Esophagus squamous epithelium (tissue), 5 donors: ENCODE results near the gene SGMS1. TPM values are rescaled to one million over a fixed set of nuclear protein-coding genes. Genes with fewer than 3 reads are reported as not detected.

ENCODE experiments used
- DNase-seq: peaks from one replicate; lab custom pipeline; 2025; lab: John Stamatoyannopoulos, UW
- H3K27ac ChIP-seq, 4 donors: fragments of 200-600 bp; sonication (generic); one replicate each; pipeline ENCODE4 v1.5.1; 2016 to 2019; ENCODE audit warnings: mild to moderate bottlenecking in 1 of 4
- H3K27me3 ChIP-seq, 4 donors: fragments of 200-600 bp; sonication (generic); 1 replicate in 3 of 4; 2 replicates in 1 of 4; pipeline versions ENCODE4 v1.5.1 to v1.6.0; 2017 to 2021; ENCODE audit warnings: antibody characterized with exemption in 1 of 4
- H3K36me3 ChIP-seq, 3 donors: fragments of 200-600 bp; sonication (generic); one replicate each; pipeline ENCODE4 v1.5.1; 2016 to 2019
- H3K4me1 ChIP-seq, 3 donors: fragments of 200-600 bp; sonication (generic); one replicate each; pipeline ENCODE4 v1.5.1; 2017 to 2019
- H3K4me3 ChIP-seq, 4 donors: fragments of 200-600 bp; sonication (generic); 1 replicate in 3 of 4; 2 replicates in 1 of 4; pipeline ENCODE4 v1.5.1; 2016 to 2019; ENCODE audit warnings: mild to moderate bottlenecking in 2 of 4, moderate library complexity in 1 of 4
- H3K9me3 ChIP-seq, 3 donors: fragments of 200-600 bp; sonication (generic); one replicate each; pipeline ENCODE4 v1.5.1; 2016 to 2019
- CTCF ChIP-seq, 6 experiments: fragments of 450-650 bp in 4 of 6; fragments of 200-600 bp in 2 of 6; sonication (generic) in 2 of 6; IDR thresholded peaks; one replicate each; pipeline ENCODE4 v1.5.1; 2016 to 2019; ENCODE audit warnings: antibody characterized with exemption in 6 of 6, mild to moderate bottlenecking in 4 of 6, moderate library complexity in 4 of 6
- POLR2A ChIP-seq, 4 donors: fragments of 450-650 bp; IDR thresholded peaks; one replicate each; pipeline ENCODE4 v1.6.1; 2017; ENCODE audit warnings: antibody characterized with exemption in 4 of 4, mild to moderate bottlenecking in 4 of 4, moderate library complexity in 3 of 4
- WGBS, 2 donors: methylation state at CpG; one replicate each; pipeline ENCODE4 v1.1.5; 2018; 5-methylcytosine and 5-hydroxymethylcytosine counted together
- intact Hi-C: fragments of 100-400 bp; cut with DNase I; formaldehyde crosslinking; loops from one replicate; pipeline ENCODE4 v1.15.0; 2022
- total RNA-seq, 4 donors: library from RNA; depleted of rRNA; stranded (reverse); fragments of >200 nt; gene quantifications; one replicate each; pipeline ENCODE4 v1.1.0, GENCODE V29; 2016
- donor health status: DM: yes; HTN: yes; CAD: no.

SGMS1 gene
- total RNA-seq, 4 donors from 2014 or later, result 39.4 to 64.1 (median 54.9) TPM

DNA sequence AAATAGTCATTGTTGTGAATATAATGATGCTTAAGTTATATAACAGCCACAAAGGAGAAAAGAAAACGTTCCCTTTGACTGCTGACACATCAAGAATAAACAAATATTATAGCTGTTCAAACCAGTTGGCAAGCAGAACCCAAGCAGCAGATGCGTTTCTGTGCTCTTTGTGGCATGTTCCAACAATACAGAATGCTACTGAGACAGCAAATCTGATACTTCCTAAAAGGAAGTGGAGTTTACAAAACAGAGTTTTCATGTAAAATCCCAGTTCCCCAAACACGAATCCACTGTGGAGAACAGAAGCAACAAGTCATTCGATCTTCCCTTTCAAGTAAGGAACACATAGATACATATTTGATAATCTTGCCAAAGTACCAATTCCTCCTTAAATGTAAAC is 201.5 kb downstream of the SGMS1 start:
- TF ChIP-seq CTCF (IDR thresholded peaks at IDR 0.05) (no peak), POLR2A (IDR thresholded peaks at IDR 0.05) (no peak)
- no peak for DNase-seq
- H3K4me1 ChIP-seq, result peaks cover 6 to 31% (median 7%) of the 10 kb centered on the region in 3 donors
- no peaks in the 10 kb centered on the region for H3K36me3 ChIP-seq
- intact Hi-C loops, result loop anchor here (10.0 kb wide), 1 partner anchor 203 kb away; the partner anchor contains the start of gene SGMS1
- no peaks in the 10 kb centered on the region for H3K27me3 ChIP-seq
- peak overlapping the region in 2 of 4 donors; percentile 9 to 22 for H3K27ac ChIP-seq
- no peaks in the 10 kb centered on the region for H3K9me3 ChIP-seq
- no peak overlapping the region for H3K4me3 ChIP-seq
- 13 to 17% methylated on average over 4 of the region's 4 CpGs for WGBS, 2 donors

DNA sequence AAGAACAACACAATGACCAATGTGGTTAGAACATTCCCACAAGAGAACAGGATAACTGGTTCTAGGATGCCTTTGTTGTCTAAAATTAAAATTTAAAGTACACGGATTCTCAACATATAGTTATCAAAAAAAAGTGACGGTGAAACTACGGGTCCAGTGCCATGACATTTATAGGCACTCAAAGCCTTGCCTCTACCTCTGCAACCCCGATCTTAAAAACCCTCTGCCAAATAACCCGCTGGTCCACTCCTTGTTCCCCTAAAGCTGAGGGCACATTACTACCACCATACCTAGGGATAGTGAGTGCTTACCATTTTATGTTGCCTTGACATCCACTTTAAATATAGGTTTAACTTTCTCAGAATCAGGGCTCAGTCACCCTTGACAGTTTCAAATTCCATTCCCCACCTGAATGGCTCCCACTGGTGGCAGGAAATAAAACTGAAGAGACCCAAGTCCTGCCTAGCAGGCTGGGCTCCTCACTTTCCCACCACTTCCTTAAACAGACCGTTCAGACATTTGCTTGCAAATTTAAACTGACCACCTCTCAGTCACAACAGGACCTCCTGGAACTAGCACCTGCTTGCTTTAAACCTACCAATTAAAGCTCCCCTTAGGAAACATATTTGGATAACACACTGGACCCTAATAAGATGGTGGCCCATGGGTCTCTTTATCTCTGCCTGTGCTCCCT is 202.6 kb downstream of the SGMS1 start:
- Histone ChIP-seq H3K4me1 (peaks cover 6 to 42% (median 17%) of the 10 kb centered on the region in 3 donors), H3K9me3 (no peaks in the 10 kb centered on the region), H3K27me3 (no peaks in the 10 kb centered on the region), H3K36me3 (no peaks in the 10 kb centered on the region), H3K4me3 (no peak overlapping the region), H3K27ac (peak overlapping the region in 2 of 4 donors; percentile 9 to 22)
- no peak for DNase-seq
- TF ChIP-seq CTCF (IDR thresholded peaks at IDR 0.05) (peak; percentile 58 to 80 (median 70)), POLR2A (IDR thresholded peaks at IDR 0.05) (no peak)
- intact Hi-C loops, result loop anchor here (10.0 kb wide), 1 partner anchor 204 kb away; the partner anchor contains the start of gene SGMS1
- WGBS, 2 donors, result 82 to 88% methylated on average over 6 of the region's 6 CpGs

GRCh38 chr10:50420196-50420595 is 203.6 kb downstream of the SGMS1 start:
- Histone ChIP-seq H3K4me1 (peaks cover 6 to 52% (median 17%) of the 10 kb centered on the region in 3 donors), H3K4me3 (no peak overlapping the region), H3K36me3 (no peaks in the 10 kb centered on the region), H3K27ac (no peak overlapping the region), H3K27me3 (no peaks in the 10 kb centered on the region), H3K9me3 (no peaks in the 10 kb centered on the region)
- TF ChIP-seq CTCF (IDR thresholded peaks at IDR 0.05) (no peak), POLR2A (IDR thresholded peaks at IDR 0.05) (no peak)
- no peak for DNase-seq
- intact Hi-C loops, result loop anchor here (10.0 kb wide), 1 partner anchor 205 kb away; the partner anchor contains the start of gene SGMS1
- 90 to 94% methylated on average over 6 of the region's 6 CpGs for WGBS, 2 donors

GRCh38 chr10:50419756-50420155 is 204.0 kb downstream of the SGMS1 start:
- no peak overlapping the region for H3K27ac ChIP-seq
- WGBS, 2 donors, result 77 to 93% methylated on average over 3 of the region's 3 CpGs
- intact Hi-C loops, result loop anchor here (10.0 kb wide), 1 partner anchor 205 kb away; the partner anchor contains the start of gene SGMS1
- DNase-seq, result no peak
- no peaks in the 10 kb centered on the region for H3K9me3 ChIP-seq
- H3K27me3 ChIP-seq, result no peaks in the 10 kb centered on the region
- H3K36me3 ChIP-seq, result no peaks in the 10 kb centered on the region
- no peak for TF ChIP-seq CTCF (IDR thresholded peaks at IDR 0.05)
- no peak for TF ChIP-seq POLR2A (IDR thresholded peaks at IDR 0.05)
- no peak overlapping the region for H3K4me3 ChIP-seq
- H3K4me1 ChIP-seq, result peaks cover 6 to 53% (median 17%) of the 10 kb centered on the region in 3 donors

DNA sequence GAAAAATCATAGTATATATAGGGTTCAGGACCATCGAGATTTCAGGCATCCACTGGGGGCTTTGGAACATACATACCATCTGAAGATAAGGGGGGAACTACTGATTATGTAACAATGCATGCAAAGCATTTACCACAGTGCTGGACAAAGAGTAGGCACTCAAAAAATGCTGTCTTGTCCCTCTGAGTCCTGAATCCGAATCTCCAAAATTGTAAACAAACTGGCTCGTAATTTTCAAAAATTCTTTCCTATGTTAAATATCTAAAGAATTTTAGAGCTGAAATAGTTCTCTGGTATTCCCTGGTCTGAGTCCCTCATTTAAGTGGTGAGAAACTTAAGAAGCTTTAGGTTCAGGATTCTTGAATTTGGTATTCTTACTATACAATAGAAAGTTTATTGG is 204.7 kb downstream of the SGMS1 start:
- no peak for TF ChIP-seq CTCF (IDR thresholded peaks at IDR 0.05)
- no peak for TF ChIP-seq POLR2A (IDR thresholded peaks at IDR 0.05)
- Histone ChIP-seq H3K27me3 (no peaks in the 10 kb centered on the region), H3K9me3 (no peaks in the 10 kb centered on the region), H3K27ac (peak overlapping the region in 3 of 4 donors; percentile 78 to 94 (median 92)), H3K4me3 (peak overlapping the region in 1 of 4 donors; percentile 78), H3K4me1 (peaks cover 6 to 53% (median 17%) of the 10 kb centered on the region in 3 donors), H3K36me3 (no peaks in the 10 kb centered on the region)
- DNase-seq, result no peak
- intact Hi-C loops, result no loop called here
- 70 to 72% methylated on average over 3 of the region's 3 CpGs for WGBS, 2 donors
